ENCODE measurements around the gene FBRSL1.

DNA sequence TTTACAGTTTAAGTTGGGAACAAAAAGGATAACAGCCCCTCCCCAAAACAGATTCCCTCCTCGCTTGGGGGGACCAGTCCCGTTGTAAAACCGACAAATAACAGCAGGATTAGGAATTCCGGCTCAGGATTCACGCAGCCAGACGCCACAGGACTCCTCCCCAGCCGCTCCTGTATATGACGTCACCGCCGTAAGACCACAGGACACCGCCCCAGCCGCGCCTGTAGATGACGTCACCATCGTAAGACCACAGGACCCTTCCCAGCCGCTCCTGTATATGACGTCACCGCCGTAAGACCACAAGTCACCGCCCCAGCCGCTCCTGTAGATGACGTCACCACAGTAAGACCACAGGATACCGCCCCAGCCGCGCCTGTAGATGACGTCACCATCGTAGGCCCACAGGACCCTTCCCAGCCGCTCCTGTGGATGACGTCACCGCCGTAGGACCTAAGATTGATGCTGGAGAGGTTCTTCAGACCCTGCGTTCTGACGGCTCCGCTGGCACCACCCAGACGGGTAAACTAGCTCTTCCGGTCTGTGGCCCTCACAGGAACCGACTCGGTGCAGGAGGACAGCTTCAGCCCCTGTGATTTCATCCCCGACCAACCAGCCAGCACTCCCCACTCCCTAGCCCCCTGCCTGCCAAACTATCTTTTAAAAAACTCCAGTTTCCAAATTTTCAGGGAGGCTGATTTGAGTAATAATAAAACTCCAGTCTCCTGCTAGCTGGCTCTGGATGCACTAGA, 43.9 kb upstream of the FBRSL1 start:
- no peak for TF ChIP-seq CTCF (IDR thresholded peaks at IDR 0.05)
- no peak for TF ChIP-seq EP300 (IDR thresholded peaks at IDR 0.05)

Measured in ovary (tissue), 3 donors.